Breast epithelium (tissue), 3 donors: ENCODE measurements around the gene PLEKHA5.

Source experiments
- POLR2A ChIP-seq: fragments of 450-650 bp; IDR thresholded peaks from one replicate; pipeline ENCODE4 v1.6.1; 2016; ENCODE audit warnings: antibody characterized with exemption, mild to moderate bottlenecking, moderate library complexity
- POLR2AphosphoS5 ChIP-seq, 3 donors: sonication (generic); formaldehyde crosslinking; IDR thresholded peaks; one replicate each; pipeline ENCODE4 v1.6.1; 2017; ENCODE audit warnings: antibody characterized with exemption in 3 of 3
- TF ChIP-seq, protein P1 (sequence below), 3 donors: fragments of 450-650 bp; IDR thresholded peaks; one replicate each; pipeline ENCODE4 v1.5.1; 2016 to 2017; ENCODE audit warnings: antibody characterized with exemption in 3 of 3, mild to moderate bottlenecking in 3 of 3, moderate library complexity in 3 of 3

DNA sequence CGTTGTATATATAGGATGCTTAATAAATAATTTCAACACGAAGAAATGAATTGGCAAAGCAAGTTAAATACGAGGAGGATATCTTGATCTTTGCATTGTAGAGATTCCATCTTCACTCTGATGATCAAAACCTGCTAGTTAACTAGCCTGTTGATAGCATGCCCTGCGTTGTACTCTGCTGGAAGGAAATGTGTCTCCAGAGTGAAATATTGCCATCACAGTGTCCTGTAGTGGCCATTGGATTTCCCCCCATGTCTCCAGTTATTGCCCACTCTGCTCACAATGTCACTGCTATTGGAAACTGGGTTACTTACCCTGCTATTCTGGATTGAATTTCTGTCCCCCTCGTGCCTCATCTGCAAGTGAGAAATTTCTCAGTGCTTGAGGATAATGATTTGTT, 109.6 kb downstream of the PLEKHA5 start:
- TF ChIP-seq, protein P1, sequence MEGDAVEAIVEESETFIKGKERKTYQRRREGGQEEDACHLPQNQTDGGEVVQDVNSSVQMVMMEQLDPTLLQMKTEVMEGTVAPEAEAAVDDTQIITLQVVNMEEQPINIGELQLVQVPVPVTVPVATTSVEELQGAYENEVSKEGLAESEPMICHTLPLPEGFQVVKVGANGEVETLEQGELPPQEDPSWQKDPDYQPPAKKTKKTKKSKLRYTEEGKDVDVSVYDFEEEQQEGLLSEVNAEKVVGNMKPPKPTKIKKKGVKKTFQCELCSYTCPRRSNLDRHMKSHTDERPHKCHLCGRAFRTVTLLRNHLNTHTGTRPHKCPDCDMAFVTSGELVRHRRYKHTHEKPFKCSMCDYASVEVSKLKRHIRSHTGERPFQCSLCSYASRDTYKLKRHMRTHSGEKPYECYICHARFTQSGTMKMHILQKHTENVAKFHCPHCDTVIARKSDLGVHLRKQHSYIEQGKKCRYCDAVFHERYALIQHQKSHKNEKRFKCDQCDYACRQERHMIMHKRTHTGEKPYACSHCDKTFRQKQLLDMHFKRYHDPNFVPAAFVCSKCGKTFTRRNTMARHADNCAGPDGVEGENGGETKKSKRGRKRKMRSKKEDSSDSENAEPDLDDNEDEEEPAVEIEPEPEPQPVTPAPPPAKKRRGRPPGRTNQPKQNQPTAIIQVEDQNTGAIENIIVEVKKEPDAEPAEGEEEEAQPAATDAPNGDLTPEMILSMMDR (IDR thresholded peaks at IDR 0.05) = no peak
- TF ChIP-seq POLR2A (no peak), POLR2AphosphoS5 (IDR thresholded peaks at IDR 0.05) (no peak)
